ENCODE results near the gene GBP1.

Gene GBP1

GRCh38 chr1:89008511-89008910 is 56.5 kb downstream of the GBP1 start:
- DNase-seq (ENCODE audit: low read depth) = no peak

GRCh38 chr1:89005286-89006151 is 59.5 kb downstream of the GBP1 start:
- no peak for DNase-seq (ENCODE audit: low read depth)

Measured in stromal cell of bone marrow (primary cell).